HG03469 (cell line): Measurements from ENCODE around the gene PCDH19.
"Not testable (repeated sequence)": the region's sequence is repeated elsewhere in the genome, so short reads cannot be mapped to it uniquely, and the experiment has no call there.

ENCODE experiments used
- ATAC-seq: cut with Tn5 transposase; IDR thresholded peaks from one replicate; pipeline ENCODE4 v1.9.1; 2021; ENCODE audit warnings: mild to moderate bottlenecking, moderate library complexity, moderate number of reproducible peaks; ENCODE audit not compliant: unreplicated experiment

The PCDH19 gene, protein sequence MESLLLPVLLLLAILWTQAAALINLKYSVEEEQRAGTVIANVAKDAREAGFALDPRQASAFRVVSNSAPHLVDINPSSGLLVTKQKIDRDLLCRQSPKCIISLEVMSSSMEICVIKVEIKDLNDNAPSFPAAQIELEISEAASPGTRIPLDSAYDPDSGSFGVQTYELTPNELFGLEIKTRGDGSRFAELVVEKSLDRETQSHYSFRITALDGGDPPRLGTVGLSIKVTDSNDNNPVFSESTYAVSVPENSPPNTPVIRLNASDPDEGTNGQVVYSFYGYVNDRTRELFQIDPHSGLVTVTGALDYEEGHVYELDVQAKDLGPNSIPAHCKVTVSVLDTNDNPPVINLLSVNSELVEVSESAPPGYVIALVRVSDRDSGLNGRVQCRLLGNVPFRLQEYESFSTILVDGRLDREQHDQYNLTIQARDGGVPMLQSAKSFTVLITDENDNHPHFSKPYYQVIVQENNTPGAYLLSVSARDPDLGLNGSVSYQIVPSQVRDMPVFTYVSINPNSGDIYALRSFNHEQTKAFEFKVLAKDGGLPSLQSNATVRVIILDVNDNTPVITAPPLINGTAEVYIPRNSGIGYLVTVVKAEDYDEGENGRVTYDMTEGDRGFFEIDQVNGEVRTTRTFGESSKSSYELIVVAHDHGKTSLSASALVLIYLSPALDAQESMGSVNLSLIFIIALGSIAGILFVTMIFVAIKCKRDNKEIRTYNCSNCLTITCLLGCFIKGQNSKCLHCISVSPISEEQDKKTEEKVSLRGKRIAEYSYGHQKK (N-terminal part only)

DNA sequence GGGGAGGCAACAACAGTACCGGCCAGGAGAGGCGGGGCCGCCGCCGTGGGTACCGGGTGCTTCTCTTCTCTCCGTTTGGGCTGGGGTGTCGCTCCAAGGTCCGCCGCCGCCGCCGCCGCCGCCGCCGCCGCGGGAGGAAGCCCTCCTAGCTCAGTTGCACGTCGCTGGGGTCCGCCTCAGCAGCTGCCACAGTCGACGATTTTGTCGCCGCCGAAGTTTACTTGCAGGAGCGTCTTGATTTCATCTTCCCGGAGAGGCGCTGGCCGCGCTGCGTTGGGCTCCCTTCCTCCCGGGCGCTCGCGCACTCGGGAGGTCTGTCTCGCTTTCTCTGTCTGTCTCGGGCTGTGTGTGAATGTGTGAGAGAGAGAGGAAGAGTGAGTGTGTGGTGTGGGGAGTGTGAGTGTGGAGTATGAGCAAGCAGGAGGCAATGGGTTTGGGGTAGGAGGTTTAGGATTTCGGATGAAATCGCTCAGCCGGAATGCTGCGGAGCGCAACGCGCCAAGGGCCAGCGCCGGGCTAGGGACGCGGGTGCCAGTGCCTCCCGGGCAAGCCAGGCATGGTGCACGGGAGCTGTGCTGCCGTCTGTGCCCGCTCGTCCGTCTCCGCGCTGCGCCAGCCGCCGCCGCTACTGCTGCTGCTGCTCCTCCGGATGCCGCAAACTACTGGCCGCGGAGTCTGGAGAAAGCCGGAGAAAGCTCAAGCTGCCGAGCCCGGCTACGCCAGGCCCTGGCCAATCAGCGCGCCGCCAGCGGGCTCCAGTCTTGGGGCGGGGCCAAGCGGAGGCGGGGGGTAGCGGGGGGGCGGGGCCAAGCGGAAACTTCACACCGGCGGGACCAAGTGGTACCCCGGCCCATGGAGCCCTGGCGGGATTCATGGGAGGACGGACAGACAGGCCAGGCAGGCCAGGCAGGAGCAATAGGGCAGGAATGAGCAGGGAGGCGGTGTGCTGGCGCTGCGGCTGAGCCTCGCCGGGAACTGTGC, at the start of gene PCDH19:
PCDH19 (minus strand) TSS at position 664 of the 981 bp plus-strand sequence. CDS start 1,676 bp downstream, outside the sequence.
- ATAC-seq: no peak

DNA sequence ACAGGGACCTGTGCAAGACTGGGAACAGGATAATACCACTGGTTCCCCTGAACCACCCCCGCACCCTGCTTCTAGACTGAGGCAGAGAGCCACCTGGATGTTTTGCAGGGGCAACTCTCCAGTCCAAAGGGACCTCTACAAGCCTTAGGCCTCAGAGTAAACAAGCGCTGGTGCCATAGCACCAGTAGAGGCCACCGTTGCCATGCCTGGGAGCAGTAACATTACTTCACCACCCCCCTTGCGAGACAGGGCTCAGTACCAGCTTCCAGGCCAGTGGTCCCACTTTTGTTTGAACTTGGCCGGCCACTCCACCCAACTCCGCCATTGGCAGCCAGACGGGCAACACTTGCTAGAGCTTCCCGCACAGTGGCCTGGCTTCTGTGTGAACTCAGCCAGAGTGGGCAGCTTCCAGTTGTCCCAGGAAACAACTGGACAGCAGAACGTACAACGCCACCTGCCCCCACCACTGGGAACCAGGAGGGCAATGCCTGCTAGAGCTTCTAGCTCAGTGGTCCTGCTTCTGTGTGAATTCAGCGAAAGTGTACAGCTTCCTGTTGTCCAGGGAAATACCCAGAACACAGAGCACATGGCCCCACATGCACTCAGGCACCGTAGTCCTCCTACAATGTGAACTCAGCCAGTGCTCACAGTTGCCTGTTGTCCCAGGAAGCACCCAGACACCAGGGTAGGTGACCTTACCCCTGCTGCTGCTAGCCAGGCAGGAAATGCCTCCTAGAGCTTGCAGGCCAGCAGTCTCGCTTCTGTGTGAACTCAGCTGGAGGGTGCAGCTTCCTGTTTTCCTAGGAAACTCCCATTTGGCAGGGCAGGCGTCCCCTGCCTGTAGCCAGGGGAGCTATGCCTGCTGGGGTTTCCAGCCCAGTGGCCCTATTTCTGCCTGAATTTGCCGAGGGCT, 39.9 kb upstream of the PCDH19 start:
- ATAC-seq: no peak

DNA sequence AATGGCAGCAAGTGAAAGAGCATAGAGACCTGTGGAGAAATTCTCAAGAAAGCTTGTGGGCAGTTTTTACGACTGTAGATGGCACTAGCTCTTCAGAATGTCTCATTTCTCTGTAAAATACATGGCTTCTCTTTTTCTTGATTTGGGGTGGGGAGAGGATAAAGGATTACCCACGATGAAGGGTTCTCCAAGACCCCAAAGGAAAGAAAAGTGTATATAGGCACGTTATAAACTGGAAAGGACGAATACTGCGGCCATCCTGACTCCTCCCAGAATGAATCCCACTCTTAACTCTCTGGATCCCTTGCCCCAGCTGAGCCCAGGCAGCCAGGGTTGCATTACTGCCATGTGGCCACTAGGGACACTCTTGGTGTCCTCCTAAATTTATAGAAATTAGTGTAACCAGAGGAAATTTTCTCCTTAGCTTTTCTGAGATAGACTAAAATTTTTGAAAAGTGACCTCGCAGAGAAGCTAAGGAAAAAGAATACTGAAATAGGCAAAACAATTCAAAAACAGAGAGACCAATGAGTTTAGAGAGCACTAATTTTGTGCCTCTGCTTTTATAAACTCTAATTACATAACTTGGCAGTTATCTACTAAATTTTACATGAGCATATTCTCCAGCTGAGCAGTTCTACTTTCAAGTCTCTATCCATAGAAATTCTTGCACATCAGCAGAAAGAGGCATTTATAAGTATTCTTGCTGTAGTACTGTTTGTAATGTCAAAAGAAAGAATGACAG, 37.8 kb upstream of the PCDH19 start:
- no peak for ATAC-seq

DNA sequence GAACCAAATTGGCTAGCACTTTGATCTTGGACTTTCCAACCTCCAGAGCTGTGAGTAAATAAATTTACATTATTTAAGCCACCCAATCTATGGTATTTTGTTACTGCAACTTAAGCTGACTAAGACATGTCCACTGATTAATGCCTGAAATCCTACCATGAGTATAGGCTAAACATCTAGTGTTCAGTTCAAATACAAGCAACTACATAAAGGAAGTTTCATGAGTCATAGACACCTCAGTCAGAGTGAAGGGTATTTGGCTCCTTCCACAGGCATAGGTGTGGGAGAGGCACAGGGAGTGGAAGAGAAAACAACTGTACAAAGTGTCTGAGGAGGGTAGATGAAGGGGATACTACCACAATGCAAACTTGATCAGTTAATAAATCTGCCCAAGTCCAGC, 35.5 kb upstream of the PCDH19 start:
- no peak for ATAC-seq

DNA sequence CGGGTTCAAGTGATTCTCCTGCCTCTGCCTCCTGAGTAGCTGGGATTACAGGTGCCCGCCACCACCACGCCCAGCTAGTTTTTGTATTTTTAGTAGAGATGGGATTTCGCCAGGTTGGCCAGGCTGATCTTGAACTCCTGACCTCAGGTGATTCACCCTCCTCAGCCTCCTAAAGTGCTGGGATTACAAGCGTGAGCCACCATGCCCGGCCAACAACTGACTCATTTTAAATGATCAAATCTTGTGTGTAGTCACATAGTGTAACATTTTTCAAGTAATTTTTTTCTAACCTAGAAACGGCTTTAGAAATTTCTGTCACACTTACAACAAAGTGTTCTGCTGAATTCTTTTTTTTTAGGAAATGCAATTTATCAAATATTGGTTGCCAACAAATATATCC, 31.2 kb upstream of the PCDH19 start:
- ATAC-seq: not testable (repeated sequence)

DNA sequence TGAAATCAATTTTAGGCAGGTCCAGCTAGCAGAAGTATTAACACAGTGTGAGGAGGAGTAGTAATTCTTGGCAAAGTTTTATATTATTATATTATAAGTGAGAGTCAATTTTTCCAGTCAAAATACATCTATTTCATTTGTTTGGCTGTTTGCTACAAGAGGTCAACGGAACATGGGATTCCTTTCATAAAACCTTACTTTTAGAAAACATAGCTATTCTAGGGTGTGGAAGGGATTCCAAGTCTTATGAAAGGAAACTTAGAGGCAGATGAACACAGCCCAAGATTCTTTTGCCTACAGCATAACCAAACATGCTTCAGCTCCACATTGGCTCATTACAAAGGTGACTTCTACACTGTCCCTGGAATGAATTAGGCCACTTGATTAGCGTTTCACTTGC, 29.9 kb upstream of the PCDH19 start:
- ATAC-seq: no peak

DNA sequence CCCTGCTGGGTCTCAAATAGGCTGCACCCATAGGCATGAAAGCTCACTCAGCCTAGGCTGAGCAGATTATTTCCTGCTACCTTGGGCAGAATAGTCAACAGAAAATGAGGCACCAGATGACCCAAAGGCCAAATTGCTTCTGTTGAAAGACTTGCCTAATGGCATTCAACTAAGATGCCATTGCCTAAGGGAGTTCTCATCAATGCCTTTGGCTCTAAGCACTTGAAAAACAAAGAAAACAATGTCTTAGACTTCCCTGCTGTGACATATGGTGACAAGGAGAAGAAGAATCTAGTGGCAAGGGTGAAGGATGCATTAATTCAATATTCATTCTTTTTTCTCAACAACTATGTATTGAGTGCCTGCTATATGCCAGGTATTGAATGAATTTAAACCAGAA, 25.7 kb upstream of the PCDH19 start:
- no peak for ATAC-seq

DNA sequence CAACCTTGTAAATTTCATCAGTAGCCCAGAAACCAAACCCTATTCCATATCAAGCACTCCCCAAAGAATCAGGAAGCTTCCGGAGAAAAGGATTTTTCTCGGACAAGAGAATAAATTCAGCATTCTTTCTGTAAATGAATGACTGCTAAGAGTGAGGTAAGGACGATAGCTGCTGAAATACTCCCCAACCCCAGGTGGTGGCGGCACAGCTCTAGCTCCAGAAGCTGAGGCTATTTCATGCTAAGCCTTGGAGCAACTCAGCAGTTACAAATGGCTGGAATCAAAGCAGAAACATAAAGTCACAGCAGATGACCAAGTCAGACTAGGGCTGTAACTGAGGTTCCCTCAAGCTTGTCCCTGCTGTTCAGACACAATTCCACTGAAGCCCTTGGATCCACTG, 13.9 kb upstream of the PCDH19 start:
- ATAC-seq: no peak

DNA sequence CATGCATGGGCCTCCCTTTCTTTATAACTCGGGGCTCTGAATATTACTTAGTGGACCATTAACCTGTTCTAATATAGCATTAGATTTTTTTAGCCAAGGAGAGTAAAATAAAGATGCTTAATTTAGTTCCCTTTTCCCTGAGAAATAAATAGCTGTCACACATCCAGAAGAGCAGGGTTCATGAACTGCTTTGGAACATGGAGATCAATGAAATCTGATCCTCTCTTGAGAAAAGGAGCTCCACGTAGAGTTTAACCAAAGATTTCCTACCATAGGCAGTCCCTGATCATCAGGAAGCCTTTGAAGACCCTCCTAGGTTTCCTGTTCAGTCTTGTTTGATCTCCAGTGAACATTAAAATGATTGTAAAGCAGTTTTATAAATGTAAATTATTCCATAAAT, 8.5 kb upstream of the PCDH19 start:
- no peak for ATAC-seq

DNA sequence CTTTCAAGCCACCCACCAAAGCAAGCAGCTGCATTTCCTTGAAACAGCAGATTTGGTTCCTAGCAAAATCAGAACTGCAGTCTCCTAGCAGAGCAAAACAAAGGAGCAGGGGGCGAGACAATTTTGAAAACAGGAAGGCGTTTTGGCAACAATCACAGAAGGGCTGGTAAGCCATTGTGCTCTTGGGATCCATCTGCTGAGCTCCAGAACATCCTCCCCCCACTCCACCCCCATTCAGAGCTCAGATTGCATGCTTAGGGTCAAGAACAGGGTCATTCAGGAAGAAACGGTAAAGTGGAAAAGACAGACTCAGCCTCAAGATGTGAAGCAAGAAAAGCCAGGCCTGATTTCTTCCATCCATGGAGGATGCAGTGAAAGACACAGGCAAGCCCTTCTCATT, 7.6 kb upstream of the PCDH19 start:
- no peak for ATAC-seq

DNA sequence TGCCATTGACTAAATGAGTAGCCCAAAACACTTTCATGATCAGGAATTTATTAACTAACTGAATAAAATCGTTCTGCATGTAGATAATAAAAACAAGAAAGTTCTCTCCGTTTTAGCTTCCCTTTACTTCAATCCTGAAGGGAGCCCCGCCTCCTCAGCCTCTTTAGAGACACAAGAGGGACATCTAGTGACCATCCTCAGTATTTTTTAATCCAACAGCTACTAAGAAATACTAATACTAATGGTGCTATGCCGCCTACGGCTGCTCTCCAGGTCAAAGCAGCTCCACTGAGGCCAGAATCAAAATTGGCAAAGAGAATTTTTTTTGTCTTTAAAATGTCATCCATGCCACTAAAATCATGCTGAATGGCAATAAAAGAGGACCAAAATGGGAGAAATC, 3.2 kb upstream of the PCDH19 start:
- ATAC-seq: no peak

DNA sequence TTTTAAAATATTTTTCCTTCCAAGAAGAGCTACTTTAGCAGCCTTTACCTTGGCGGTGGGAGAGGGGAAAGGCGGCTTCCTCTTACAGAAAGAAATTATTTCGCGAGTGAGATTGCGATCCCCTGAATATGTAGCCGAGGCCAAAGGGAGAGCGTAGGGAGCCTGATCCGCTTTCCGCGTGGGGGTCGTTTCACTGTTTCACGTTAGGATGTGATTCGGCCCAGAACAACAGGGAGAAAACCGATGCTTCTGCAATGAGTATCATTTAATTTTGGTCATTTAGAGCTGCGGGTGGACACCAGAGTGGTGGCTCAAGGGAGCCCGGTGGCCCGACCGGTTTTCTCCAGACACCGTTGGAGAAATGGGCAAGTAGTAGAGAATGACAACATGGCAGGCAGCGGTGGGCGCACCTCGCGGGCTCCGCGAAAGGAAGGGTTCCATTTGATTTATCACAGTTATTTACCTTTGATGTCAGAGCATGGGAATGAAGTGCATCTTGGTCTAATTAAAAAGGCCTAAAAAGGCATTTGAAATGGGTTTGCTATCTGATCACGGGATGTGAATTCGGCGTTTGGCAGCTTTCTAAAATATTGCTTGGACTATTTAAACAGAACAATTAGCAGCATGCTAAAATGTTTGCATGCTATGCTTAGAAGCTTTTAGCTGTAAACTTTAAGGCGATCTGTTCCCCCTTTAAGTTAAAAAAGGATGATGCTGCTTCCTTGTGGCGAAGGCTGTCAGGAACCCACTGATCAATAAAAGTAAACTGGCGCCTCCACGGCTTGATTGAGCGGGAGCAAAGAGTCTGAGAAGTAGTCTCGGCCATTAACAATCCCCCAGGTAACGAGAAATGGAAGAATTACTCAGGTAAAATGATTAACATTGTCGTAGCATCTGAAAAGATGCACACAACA, 2.0 kb upstream of the PCDH19 start:
- no peak for ATAC-seq

DNA sequence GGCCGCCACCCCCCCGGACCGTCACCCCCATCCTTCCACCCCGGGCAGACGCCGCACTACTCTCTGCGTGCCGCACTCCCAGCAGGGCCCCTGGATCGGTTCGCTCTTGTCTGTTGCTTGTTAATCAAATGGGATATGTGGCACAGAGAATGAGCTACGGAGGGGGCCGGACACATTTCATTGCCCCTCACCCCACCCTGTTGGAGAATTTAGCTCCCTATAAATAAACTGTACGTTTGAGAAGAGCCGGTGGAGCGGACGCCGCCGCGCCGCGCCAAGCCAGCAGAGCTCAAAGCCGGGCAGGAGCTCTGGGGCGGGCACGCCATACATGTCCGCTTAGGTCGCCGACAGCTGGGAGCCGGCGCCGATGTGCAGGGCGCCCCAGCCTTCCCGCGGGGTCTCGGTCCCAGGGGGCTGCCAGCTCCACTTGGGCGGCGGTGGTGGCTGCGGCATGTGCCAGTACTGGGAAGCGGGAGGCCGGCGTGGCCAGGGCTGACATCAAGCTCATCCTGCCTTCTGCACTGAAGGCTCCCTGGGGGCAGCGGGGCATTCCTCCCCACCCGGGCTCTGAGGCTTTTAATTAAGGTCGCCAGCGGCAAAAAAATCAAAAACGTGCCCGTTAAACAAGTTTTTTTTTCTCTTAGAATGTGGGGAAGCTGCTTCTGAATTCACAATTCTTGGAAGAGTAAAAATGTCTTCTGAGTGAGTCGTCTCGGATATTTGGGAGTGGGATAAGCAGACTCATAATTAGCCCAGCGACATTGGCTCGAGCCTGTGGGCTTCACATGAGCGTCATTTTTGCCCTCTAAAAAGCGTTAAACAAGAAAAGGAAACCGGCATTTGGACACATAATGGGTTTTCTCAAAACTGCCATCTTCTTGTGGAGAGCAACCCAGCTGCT, 1.1 kb upstream of the PCDH19 start:
- ATAC-seq: no peak

DNA sequence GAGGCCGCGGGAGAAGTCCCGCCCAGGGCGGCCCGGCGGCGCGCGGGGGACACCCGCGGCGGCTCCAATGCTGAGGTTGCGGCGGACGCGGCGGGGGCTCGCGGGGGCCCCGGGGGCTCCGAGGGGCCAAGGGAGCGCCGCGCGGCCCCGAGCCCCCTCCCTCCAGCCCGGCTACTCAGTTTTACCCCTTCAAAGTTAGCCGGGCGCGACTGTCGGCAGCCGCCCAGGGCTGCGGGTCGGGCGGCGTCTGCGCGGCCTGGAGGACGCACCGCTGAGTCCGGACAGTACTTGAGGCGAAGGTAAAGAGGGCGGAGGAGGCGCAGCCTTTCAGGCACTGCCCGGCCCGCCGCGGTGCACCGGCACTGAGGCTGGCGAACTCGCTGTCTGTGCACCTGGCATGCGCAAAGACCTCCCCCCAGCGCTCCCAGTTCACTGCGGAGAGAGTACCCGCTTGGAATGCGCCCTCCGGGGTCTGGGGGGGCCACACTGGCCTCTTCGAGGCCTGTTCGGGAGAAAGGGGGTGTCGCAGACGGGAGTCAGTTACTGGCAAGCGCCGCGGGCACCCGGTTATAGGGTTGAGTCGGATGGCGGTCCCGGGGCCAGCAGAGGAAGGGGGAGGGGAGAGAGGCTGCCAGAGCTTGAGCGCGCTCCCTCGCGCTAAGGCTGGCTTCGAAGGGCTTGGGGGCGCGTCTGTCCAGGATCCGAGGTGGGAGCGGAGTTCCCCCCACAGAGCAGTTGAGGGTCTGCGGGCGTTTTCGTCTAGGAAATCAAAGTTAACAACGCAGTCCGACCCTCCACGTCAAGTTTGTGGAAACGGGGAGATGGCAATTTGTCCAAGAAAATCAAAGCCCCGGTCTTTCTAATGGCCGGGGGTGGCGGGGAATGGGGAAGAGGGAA, 1.1 kb downstream of the PCDH19 start:
- no peak for ATAC-seq

DNA sequence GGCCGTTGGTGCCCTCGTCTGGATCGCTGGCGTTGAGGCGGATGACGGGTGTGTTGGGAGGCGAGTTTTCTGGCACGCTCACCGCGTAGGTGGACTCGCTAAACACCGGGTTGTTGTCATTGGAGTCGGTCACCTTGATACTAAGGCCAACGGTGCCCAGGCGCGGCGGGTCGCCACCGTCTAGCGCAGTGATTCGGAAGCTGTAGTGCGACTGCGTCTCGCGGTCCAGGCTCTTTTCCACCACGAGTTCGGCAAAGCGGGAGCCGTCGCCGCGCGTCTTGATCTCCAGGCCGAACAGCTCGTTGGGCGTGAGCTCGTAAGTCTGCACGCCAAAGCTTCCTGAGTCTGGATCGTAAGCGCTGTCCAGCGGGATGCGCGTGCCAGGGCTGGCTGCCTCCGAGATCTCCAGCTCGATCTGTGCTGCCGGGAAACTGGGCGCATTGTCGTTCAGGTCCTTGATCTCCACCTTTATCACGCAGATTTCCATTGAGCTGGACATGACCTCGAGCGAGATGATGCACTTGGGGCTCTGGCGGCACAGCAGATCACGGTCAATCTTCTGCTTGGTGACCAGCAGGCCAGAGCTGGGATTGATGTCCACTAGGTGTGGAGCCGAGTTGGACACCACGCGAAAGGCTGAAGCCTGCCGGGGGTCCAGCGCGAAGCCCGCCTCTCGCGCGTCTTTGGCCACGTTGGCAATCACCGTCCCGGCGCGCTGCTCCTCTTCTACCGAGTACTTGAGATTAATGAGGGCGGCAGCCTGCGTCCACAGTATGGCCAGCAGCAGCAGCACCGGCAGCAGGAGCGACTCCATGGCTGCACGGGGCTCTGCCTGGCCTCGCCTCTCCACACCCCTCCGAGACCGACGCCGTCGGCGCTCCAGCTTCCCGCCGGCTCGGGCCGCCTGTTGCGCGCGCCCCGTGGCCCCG, 2.0 kb downstream of the PCDH19 start:
- no peak for ATAC-seq
